Measurements from ENCODE around the gene FLNA.

FLNA gene

DNA sequence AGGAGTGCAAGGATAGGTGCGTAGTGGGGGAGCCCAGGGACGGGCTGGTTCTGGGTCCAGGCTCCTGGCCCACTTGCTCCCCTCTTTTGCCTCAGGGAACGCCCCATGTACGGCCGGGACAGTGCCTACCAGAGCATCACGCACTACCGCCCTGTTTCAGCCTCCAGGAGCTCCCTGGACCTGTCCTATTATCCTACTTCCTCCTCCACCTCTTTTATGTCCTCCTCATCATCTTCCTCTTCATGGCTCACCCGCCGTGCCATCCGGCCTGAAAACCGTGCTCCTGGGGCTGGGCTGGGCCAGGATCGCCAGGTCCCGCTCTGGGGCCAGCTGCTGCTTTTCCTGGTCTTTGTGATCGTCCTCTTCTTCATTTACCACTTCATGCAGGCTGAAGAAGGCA lies 6.4 kb upstream of the FLNA start:
- TF ChIP-seq CTCF (IDR thresholded peaks at IDR 0.05; ENCODE audit: poor library complexity, severe bottlenecking) = no peak
- no peaks in the 10 kb centered on the region for H3K9me3 ChIP-seq (ENCODE audit: severe bottlenecking)
- H3K4me1 ChIP-seq (ENCODE audit: insufficient read depth, poor library complexity, severe bottlenecking) = peaks cover 8% of the 10 kb centered on the region
- no peak for DNase-seq (ENCODE audit: low spot score)
- no peak for ATAC-seq (ENCODE audit: low read depth)
- H3K27me3 ChIP-seq (ENCODE audit: insufficient read depth, poor library complexity, severe bottlenecking) = no peaks in the 10 kb centered on the region
- peaks cover 24% of the 10 kb centered on the region for H3K36me3 ChIP-seq (ENCODE audit: low read depth)
- H3K4me3 ChIP-seq (ENCODE audit: severe bottlenecking) = no peak overlapping the region
- peak overlapping the region; percentile 76 for H3K27ac ChIP-seq (ENCODE audit: poor library complexity, severe bottlenecking)

- peak overlapping the region; percentile 76 for H3K27ac ChIP-seq (ENCODE audit: poor library complexity, severe bottlenecking)
- peak overlapping the region; percentile 87 for H3K4me3 ChIP-seq (ENCODE audit: severe bottlenecking)
These were observed 5.7 kb upstream of the FLNA start for GRCh38 chrX:154380153-154380552.

GRCh38 chrX:154379569-154379951 lies 5.1 kb upstream of the FLNA start:
- no peaks in the 10 kb centered on the region for H3K27me3 ChIP-seq (ENCODE audit: insufficient read depth, poor library complexity, severe bottlenecking)
- H3K9me3 ChIP-seq (ENCODE audit: severe bottlenecking) = no peaks in the 10 kb centered on the region
- H3K36me3 ChIP-seq (ENCODE audit: low read depth) = peaks cover 24% of the 10 kb centered on the region
- no peak for DNase-seq (ENCODE audit: low spot score)
- ATAC-seq (ENCODE audit: low read depth) = no peak
- peak overlapping the region; percentile 87 for H3K4me3 ChIP-seq (ENCODE audit: severe bottlenecking)
- H3K27ac ChIP-seq (ENCODE audit: poor library complexity, severe bottlenecking) = peak overlapping the region; percentile 76
- peaks cover 8% of the 10 kb centered on the region for H3K4me1 ChIP-seq (ENCODE audit: insufficient read depth, poor library complexity, severe bottlenecking)
- no peak for TF ChIP-seq CTCF (IDR thresholded peaks at IDR 0.05; ENCODE audit: poor library complexity, severe bottlenecking)

More at GRCh38 chrX:154380153-154380552, 5.7 kb upstream of the FLNA start:
- peaks cover 8% of the 10 kb centered on the region for H3K4me1 ChIP-seq (ENCODE audit: insufficient read depth, poor library complexity, severe bottlenecking)
- TF ChIP-seq CTCF (IDR thresholded peaks at IDR 0.05; ENCODE audit: poor library complexity, severe bottlenecking) = no peak
- H3K27me3 ChIP-seq (ENCODE audit: insufficient read depth, poor library complexity, severe bottlenecking) = no peaks in the 10 kb centered on the region
- H3K36me3 ChIP-seq (ENCODE audit: low read depth) = peaks cover 24% of the 10 kb centered on the region
- no peak for ATAC-seq (ENCODE audit: low read depth)
- H3K9me3 ChIP-seq (ENCODE audit: severe bottlenecking) = no peaks in the 10 kb centered on the region
- no peak for DNase-seq (ENCODE audit: low spot score)

- peak; percentile 97 for DNase-seq (ENCODE audit: low spot score)
- peak; percentile 77 for ATAC-seq (ENCODE audit: low read depth)
- peaks cover 8% of the 10 kb centered on the region for H3K4me1 ChIP-seq (ENCODE audit: insufficient read depth, poor library complexity, severe bottlenecking)
- peak within 1 kb of the TSS; percentile 83 for H3K27ac ChIP-seq (ENCODE audit: poor library complexity, severe bottlenecking)
- no peak for TF ChIP-seq CTCF (IDR thresholded peaks at IDR 0.05; ENCODE audit: poor library complexity, severe bottlenecking)
- H3K27me3 ChIP-seq (ENCODE audit: insufficient read depth, poor library complexity, severe bottlenecking) = no peaks in the 10 kb centered on the region
- H3K4me3 ChIP-seq (ENCODE audit: severe bottlenecking) = peak within 1 kb of the TSS; percentile 87
- peaks cover 24% of the 10 kb centered on the region for H3K36me3 ChIP-seq (ENCODE audit: low read depth)
- no peaks in the 10 kb centered on the region for H3K9me3 ChIP-seq (ENCODE audit: severe bottlenecking)
These were observed 4.5 kb upstream of the FLNA start, which contains the start of gene EMD for GRCh38 chrX:154378799-154379568. EMD (plus strand) TSS chrX:154379295; CDS start chrX:154379485, 190 bp downstream.
